Gastrocnemius medialis (tissue), 4 donors: ENCODE results near the gene TOB2.
"Not testable (repeated sequence)": the region's sequence is repeated elsewhere in the genome, so short reads cannot be mapped to it uniquely, and the experiment has no call there.

Experiments used
- CTCF ChIP-seq, 5 experiments: fragments of 450-650 bp in 3 of 5; fragments of 200-600 bp in 2 of 5; sonication (generic) in 2 of 5; IDR thresholded peaks in 4 of 5; conservative IDR thresholded peaks in 1 of 5; 1 replicate in 4 of 5; 2 replicates in 1 of 5; pipeline ENCODE4 v1.5.1; 2016 to 2019; ENCODE audit warnings: antibody characterized with exemption in 5 of 5, mild to moderate bottlenecking in 3 of 5, moderate library complexity in 3 of 5
- POLR2A ChIP-seq, 2 donors: fragments of 450-650 bp; IDR thresholded peaks; one replicate each; pipeline ENCODE4 v1.6.1; 2017; ENCODE audit warnings: antibody characterized with exemption in 2 of 2, mild to moderate bottlenecking in 2 of 2, moderate library complexity in 2 of 2

- TF ChIP-seq CTCF (IDR thresholded peaks at IDR 0.05 in 4 of 5, conservative IDR thresholded peaks at IDR 0.05 in 1 of 5); POLR2A (IDR thresholded peaks at IDR 0.05): not testable (repeated sequence)
Measured at GRCh38 chr22:41402851-41403250, 43.8 kb downstream of the TOB2 start.
